Right lobe of liver (tissue), 4 donors: ENCODE measurements around the gene ACTRT2.

Experiments
- POLR2A ChIP-seq: fragments of 450-650 bp; IDR thresholded peaks from one replicate; pipeline ENCODE4 v1.6.1; 2017; ENCODE audit warnings: antibody characterized with exemption, mild to moderate bottlenecking
- TF ChIP-seq, protein P1 (sequence below), 4 donors: fragments of 200-600 bp in 3 of 4; fragments of 450-650 bp in 1 of 4; IDR thresholded peaks; one replicate each; pipeline versions ENCODE4 v1.5.1 to v1.8.0; 2016 to 2022; ENCODE audit warnings: antibody characterized with exemption in 4 of 4, mild to moderate bottlenecking in 2 of 4
- donor health status: DM: no; HTN: no; CAD: no.
- donor health status: DM: no; HTN: no; CAD: no.
- donor health status: DM: no; HTN: yes; CAD: no.

GRCh38 chr1:3049905-3050304 lies 28.6 kb downstream of the ACTRT2 start:
- TF ChIP-seq, protein P1, sequence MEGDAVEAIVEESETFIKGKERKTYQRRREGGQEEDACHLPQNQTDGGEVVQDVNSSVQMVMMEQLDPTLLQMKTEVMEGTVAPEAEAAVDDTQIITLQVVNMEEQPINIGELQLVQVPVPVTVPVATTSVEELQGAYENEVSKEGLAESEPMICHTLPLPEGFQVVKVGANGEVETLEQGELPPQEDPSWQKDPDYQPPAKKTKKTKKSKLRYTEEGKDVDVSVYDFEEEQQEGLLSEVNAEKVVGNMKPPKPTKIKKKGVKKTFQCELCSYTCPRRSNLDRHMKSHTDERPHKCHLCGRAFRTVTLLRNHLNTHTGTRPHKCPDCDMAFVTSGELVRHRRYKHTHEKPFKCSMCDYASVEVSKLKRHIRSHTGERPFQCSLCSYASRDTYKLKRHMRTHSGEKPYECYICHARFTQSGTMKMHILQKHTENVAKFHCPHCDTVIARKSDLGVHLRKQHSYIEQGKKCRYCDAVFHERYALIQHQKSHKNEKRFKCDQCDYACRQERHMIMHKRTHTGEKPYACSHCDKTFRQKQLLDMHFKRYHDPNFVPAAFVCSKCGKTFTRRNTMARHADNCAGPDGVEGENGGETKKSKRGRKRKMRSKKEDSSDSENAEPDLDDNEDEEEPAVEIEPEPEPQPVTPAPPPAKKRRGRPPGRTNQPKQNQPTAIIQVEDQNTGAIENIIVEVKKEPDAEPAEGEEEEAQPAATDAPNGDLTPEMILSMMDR (IDR thresholded peaks at IDR 0.05), result no peak
- no peak for TF ChIP-seq POLR2A
